Sigmoid colon (tissue), 7 donors: ENCODE data around the gene SLC25A30. TPM values are rescaled to one million over a fixed set of nuclear protein-coding genes. Genes with fewer than 3 reads are reported as not detected.
"Not testable (repeated sequence)": the region's sequence is repeated elsewhere in the genome, so short reads cannot be mapped to it uniquely, and the experiment has no call there.

Experiments used
- DNase-seq: peaks from one replicate; pipeline ENCODE4 v3.0.0-alpha.2; 2019
- H3K27ac ChIP-seq, 4 donors: fragments of 200-600 bp; sonication (generic); one replicate each; pipeline ENCODE4 v1.5.1; 2016 to 2019; ENCODE audit warnings: mild to moderate bottlenecking in 1 of 4
- H3K27me3 ChIP-seq, 3 donors: fragments of 200-600 bp; sonication (generic); one replicate each; pipeline ENCODE4 v1.5.1; 2019; ENCODE audit warnings: mild to moderate bottlenecking in 1 of 3
- H3K36me3 ChIP-seq, 4 donors: fragments of 200-600 bp; sonication (generic); one replicate each; pipeline ENCODE4 v1.5.1; 2016 to 2019
- H3K4me1 ChIP-seq, 4 donors: fragments of 200-600 bp; sonication (generic); one replicate each; pipeline ENCODE4 v1.5.1; 2017 to 2019
- H3K4me3 ChIP-seq, 4 donors: fragments of 200-600 bp; sonication (generic); one replicate each; pipeline ENCODE4 v1.5.1; 2017 to 2019; ENCODE audit warnings: mild to moderate bottlenecking in 2 of 4, moderate library complexity in 1 of 4
- H3K9me3 ChIP-seq, 4 donors: fragments of 200-600 bp in 3 of 4; sonication (generic) in 3 of 4; one replicate each; pipeline versions ENCODE4 v1.5.1 to v1.6.1; 2013 to 2019
- CTCF ChIP-seq, 4 experiments: fragments of 450-650 bp in 3 of 4; fragments of 200-600 bp in 1 of 4; IDR thresholded peaks; one replicate each; pipeline ENCODE4 v1.5.1; 2016 to 2019; ENCODE audit warnings: antibody characterized with exemption in 4 of 4, mild to moderate bottlenecking in 3 of 4, moderate library complexity in 2 of 4
- EP300 ChIP-seq, 4 donors: sonication (generic); formaldehyde crosslinking; IDR thresholded peaks; one replicate each; pipeline ENCODE4 v1.6.1; 2017; ENCODE audit warnings: antibody characterized with exemption in 4 of 4
- POLR2A ChIP-seq, 2 donors: fragments of 450-650 bp; IDR thresholded peaks; one replicate each; pipeline ENCODE4 v1.6.1; 2016; ENCODE audit warnings: antibody characterized with exemption in 2 of 2, mild to moderate bottlenecking in 2 of 2, moderate library complexity in 2 of 2
- POLR2AphosphoS5 ChIP-seq, 4 donors: sonication (generic); formaldehyde crosslinking; IDR thresholded peaks; one replicate each; pipeline ENCODE4 v1.6.1; 2017; ENCODE audit warnings: antibody characterized with exemption in 4 of 4
- WGBS, 2 donors: extraction: QIAGEN DNeasy Blood & Tissue Kit; methylation state at CpG; one replicate each; pipeline ENCODE4 v1.1.7; 2013; 5-methylcytosine and 5-hydroxymethylcytosine counted together
- intact Hi-C: fragments of 100-400 bp; cut with DNase I; formaldehyde crosslinking; loops from one replicate; pipeline ENCODE4 v1.15.1; 2023
- polyA plus RNA-seq, 3 donors: library from polyadenylated mRNA; stranded (reverse); fragments of 200-250 nt; gene quantifications; one replicate each; pipeline ENCODE4 v1.2.3, GENCODE V29; 2013
- total RNA-seq, 4 donors: library from RNA; depleted of rRNA; stranded (reverse); fragments of >200 nt; gene quantifications; one replicate each; pipeline ENCODE4 v1.1.0, GENCODE V29; 2016
- donor health status: healthy with polysubstance abuse.
- donor health status: Bipolar disorder and iron deficiency.
- donor health status: healthy.

Gene SLC25A30
- total and polyA plus RNA-seq, 7 donors: 5.8 to 15.9 (median 9.1) TPM

GRCh38 chr13:45419945-45420344, 1.8 kb upstream of the SLC25A30 start:
- intact Hi-C loops: loop anchor here (5.0 kb wide), 1 partner anchor 48 kb away; no protein-coding TSS in a partner anchor
- no peak for DNase-seq
- Histone ChIP-seq H3K4me3 (no peak overlapping the region), H3K36me3 (no peaks in the 10 kb centered on the region), H3K27me3 (no peaks in the 10 kb centered on the region), H3K27ac (no peak overlapping the region), H3K9me3 (no peaks in the 10 kb centered on the region), H3K4me1 (peaks cover 0 to 28% (median 19%) of the 10 kb centered on the region in 4 donors)
- TF ChIP-seq CTCF (IDR thresholded peaks at IDR 0.05) (no peak), POLR2A (IDR thresholded peaks at IDR 0.05) (no peak)
- WGBS, 2 donors: 100% methylated on average over 1 of the region's 1 CpG

- H3K9me3 ChIP-seq, H3K4me3 ChIP-seq, H3K27me3 ChIP-seq, H3K36me3 ChIP-seq, DNase-seq, H3K27ac ChIP-seq: not testable (repeated sequence)
- WGBS, 2 donors: 96 to 97% methylated on average over 16 of the region's 16 CpGs
- H3K4me1 ChIP-seq: peaks cover 0 to 33% (median 24%) of the 10 kb centered on the region in 4 donors
- intact Hi-C loops: loop anchor here (5.0 kb wide), 1 partner anchor 47 kb away; no protein-coding TSS in a partner anchor
Measured at GRCh38 chr13:45419389-45419788, 1.2 kb upstream of the SLC25A30 start.

GRCh38 chr13:45416516-45417128, 1.6 kb downstream of the SLC25A30 start:
- WGBS, 2 donors: 17 to 34% methylated on average over 10 of the region's 10 CpGs
- Histone ChIP-seq H3K27me3 (no peaks in the 10 kb centered on the region), H3K4me3 (peak overlapping the region; percentile 45 to 78 (median 72)), H3K4me1 (peaks cover 0 to 41% (median 29%) of the 10 kb centered on the region in 4 donors), H3K36me3 (no peaks in the 10 kb centered on the region), H3K27ac (peak overlapping the region; percentile 90 to 92 (median 92)), H3K9me3 (no peaks in the 10 kb centered on the region)
- TF ChIP-seq POLR2A (IDR thresholded peaks at IDR 0.05): no peak
- TF ChIP-seq EP300 (IDR thresholded peaks at IDR 0.05): no peak
- TF ChIP-seq CTCF (IDR thresholded peaks at IDR 0.05): no peak
- no peak for TF ChIP-seq POLR2AphosphoS5 (IDR thresholded peaks at IDR 0.05)
- intact Hi-C loops: loop anchor here (5.0 kb wide), 1 partner anchor 44 kb away; no protein-coding TSS in a partner anchor
- no peak for DNase-seq

GRCh38 chr13:45415112-45415511, 3.1 kb downstream of the SLC25A30 start:
- intact Hi-C loops: loop anchor here (5.0 kb wide), 1 partner anchor 43 kb away; no protein-coding TSS in a partner anchor
- TF ChIP-seq POLR2A (IDR thresholded peaks at IDR 0.05): no peak
- TF ChIP-seq CTCF (IDR thresholded peaks at IDR 0.05): no peak
- TF ChIP-seq POLR2AphosphoS5 (IDR thresholded peaks at IDR 0.05): no peak
- TF ChIP-seq EP300 (IDR thresholded peaks at IDR 0.05): no peak
- DNase-seq: no peak

GRCh38 chr13:45413826-45414307, 4.3 kb downstream of the SLC25A30 start:
- Histone ChIP-seq H3K27ac (peak overlapping the region; percentile 78 to 86 (median 80)), H3K36me3 (peaks cover 0 to 20% (median 6%) of the 10 kb centered on the region in 4 donors), H3K4me3 (peak overlapping the region; percentile 20 to 43 (median 38)), H3K27me3 (no peaks in the 10 kb centered on the region), H3K4me1 (peaks cover 0 to 41% (median 29%) of the 10 kb centered on the region in 4 donors), H3K9me3 (no peaks in the 10 kb centered on the region)
- TF ChIP-seq EP300 (IDR thresholded peaks at IDR 0.05): no peak
- TF ChIP-seq POLR2AphosphoS5 (IDR thresholded peaks at IDR 0.05): no peak
- no peak for TF ChIP-seq POLR2A (IDR thresholded peaks at IDR 0.05)
- TF ChIP-seq CTCF (IDR thresholded peaks at IDR 0.05): no peak
- DNase-seq: no peak
- WGBS, 2 donors: 29 to 73% methylated on average over 4 of the region's 4 CpGs
- intact Hi-C loops: no loop called here

More at GRCh38 chr13:45415112-45415511, 3.1 kb downstream of the SLC25A30 start:
- peaks cover 0 to 7% (median 3%) of the 10 kb centered on the region in 4 donors for H3K36me3 ChIP-seq
- no peaks in the 10 kb centered on the region for H3K27me3 ChIP-seq
- WGBS, 2 donors: 40 to 67% methylated on average over 1 of the region's 1 CpG
- peak overlapping the region; percentile 78 to 86 (median 80) for H3K27ac ChIP-seq
- peak overlapping the region in 3 of 4 donors; percentile 37 to 43 (median 39) for H3K4me3 ChIP-seq
- H3K9me3 ChIP-seq: no peaks in the 10 kb centered on the region
- peaks cover 0 to 41% (median 29%) of the 10 kb centered on the region in 4 donors for H3K4me1 ChIP-seq
